Tibial artery (tissue), 4 donors: ENCODE data around the gene PLA2G3.
A peak's percentile ranks its signal among the peaks of the same experiment; 100 is the strongest.

ENCODE experiments used
- DNase-seq, 2 donors: peaks; one replicate each; pipeline ENCODE4 v3.0.0-alpha.2; 2019
- H3K27ac ChIP-seq, 2 donors: fragments of 200-600 bp; sonication (generic) in 1 of 2; 1 replicate in 1 of 2; 2 replicates in 1 of 2; pipeline ENCODE4 v1.5.1; 2018 to 2019; ENCODE audit warnings: mild to moderate bottlenecking in 1 of 2
- H3K27me3 ChIP-seq, 2 donors: fragments of 200-600 bp; sonication (generic) in 1 of 2; one replicate each; pipeline versions ENCODE4 v1.5.1 to v1.6.0; 2016 to 2019
- H3K36me3 ChIP-seq, 3 donors: fragments of 200-600 bp; sonication (generic) in 2 of 3; one replicate each; pipeline ENCODE4 v1.5.1; 2016 to 2019; ENCODE audit warnings: mild to moderate bottlenecking in 2 of 3
- H3K4me1 ChIP-seq, 4 donors: fragments of 200-600 bp; sonication (generic) in 2 of 4; 1 replicate in 3 of 4; 2 replicates in 1 of 4; pipeline ENCODE4 v1.5.1; 2016 to 2019
- H3K4me3 ChIP-seq, 2 donors: fragments of 200-600 bp; sonication (generic) in 1 of 2; 1 replicate in 1 of 2; 2 replicates in 1 of 2; pipeline ENCODE4 v1.5.1; 2018 to 2019; ENCODE audit warnings: mild to moderate bottlenecking in 2 of 2
- H3K9me3 ChIP-seq, 3 donors: fragments of 200-600 bp; sonication (generic) in 1 of 3; one replicate each; pipeline ENCODE4 v1.5.1; 2016 to 2019
- CTCF ChIP-seq, 2 experiments: fragments of 200-600 bp in 1 of 2; fragments of 450-650 bp in 1 of 2; IDR thresholded peaks; one replicate each; pipeline ENCODE4 v1.5.1; 2017 to 2019; ENCODE audit warnings: antibody characterized with exemption in 2 of 2, mild to moderate bottlenecking in 1 of 2, moderate library complexity in 1 of 2
- intact Hi-C: fragments of 100-400 bp; cut with DNase I; formaldehyde crosslinking; loops from one replicate; pipeline ENCODE4 v1.15.0; 2023; ENCODE audit warnings: low total_unique reads

PLA2G3 gene

DNA sequence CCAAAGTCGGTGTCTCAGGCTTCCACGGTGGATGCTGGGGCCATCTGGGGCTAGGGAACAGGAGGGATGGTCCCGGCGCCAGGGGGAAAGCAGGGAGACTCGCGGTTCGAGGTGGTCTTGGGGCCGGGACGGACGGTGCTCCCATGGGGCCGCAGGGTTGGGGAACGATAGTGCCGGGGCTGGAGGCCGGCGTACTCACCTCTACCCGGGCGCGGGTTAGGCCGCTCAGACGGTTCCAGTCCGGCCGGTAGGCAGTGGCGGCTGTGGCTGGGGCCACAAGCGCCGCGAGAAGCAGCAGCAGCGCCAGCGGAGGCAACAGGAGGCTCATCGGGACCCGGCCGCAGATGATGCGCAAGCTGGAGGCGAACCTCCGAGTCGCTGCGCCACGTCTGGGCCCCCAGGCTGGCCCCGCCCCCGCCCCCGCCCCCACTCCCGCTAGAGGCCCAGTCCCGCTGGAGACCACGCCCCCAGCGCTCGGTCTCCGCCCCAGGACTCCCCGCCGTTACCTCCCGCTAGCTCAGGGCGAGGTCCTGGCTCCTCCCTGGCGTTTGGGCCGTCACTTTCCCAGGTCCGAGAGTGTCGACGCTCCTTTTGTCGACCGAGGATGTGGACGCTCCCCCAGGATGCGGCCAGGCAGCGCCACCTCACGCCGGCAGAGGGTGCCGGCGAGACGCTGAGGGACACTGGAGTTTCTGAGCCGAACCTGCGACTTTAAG, 33.0 kb downstream of the PLA2G3 start, which contains the start of gene SELENOM:
Gene SELENOM (minus strand): TSS at position 391 of the 716 bp plus-strand sequence. CDS start 63 bp downstream, at position 328.
- peak; percentile 95 to 98 for TF ChIP-seq CTCF (IDR thresholded peaks at IDR 0.05)

DNA sequence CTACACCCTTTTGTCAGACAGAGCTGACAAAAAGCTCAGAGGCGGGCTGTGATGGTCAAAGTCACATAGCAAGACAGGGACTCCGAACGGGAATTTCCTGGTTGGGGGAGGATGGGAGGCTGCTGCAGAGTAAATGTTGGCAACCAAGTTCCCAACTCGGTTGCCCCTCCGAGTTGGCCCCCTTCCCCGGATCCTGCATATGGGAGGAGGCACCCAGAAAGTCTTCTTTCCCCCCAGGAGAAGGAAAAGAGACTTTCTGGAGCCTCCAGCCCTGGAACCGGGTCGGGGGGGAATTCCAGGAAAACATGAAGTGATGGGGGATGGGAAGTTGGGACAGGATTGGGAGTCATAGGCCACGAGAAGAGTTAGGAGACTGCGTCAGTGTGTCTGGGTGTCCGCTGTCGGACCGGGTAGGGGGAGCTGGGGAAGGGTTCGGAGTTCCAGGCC, 33.6 kb downstream of the PLA2G3 start:
- DNase-seq: peak in 1 of 2 donors; percentile 58
- TF ChIP-seq CTCF (IDR thresholded peaks at IDR 0.05): no peak
- Histone ChIP-seq H3K4me3 (peak overlapping the region; percentile 94 to 97), H3K36me3 (peaks cover 15 to 34% (median 33%) of the 10 kb centered on the region in 3 donors), H3K9me3 (no peaks in the 10 kb centered on the region), H3K27me3 (no peaks in the 10 kb centered on the region), H3K27ac (peak overlapping the region; percentile 99 to 100), H3K4me1 (peaks cover 5 to 54% (median 47%) of the 10 kb centered on the region in 4 donors)
- intact Hi-C loops: loop anchor here (2.0 to 5.0 kb wide), 2 partner anchors 16 to 166 kb away; no protein-coding TSS in a partner anchor

More for the DNA sequence above, 33.0 kb downstream of the PLA2G3 start, which contains the start of gene SELENOM:
- intact Hi-C loops: loop anchor here (2.0 to 5.0 kb wide), 2 partner anchors 17 to 165 kb away; no protein-coding TSS in a partner anchor
- peak; percentile 96 to 99 for DNase-seq
- H3K27ac ChIP-seq: peak within 1 kb of the TSS; percentile 99 to 100
- H3K9me3 ChIP-seq: no peaks in the 10 kb centered on the region
- peaks cover 0 to 48% (median 41%) of the 10 kb centered on the region in 4 donors for H3K4me1 ChIP-seq
- no peaks in the 10 kb centered on the region for H3K27me3 ChIP-seq
- H3K4me3 ChIP-seq: peak within 1 kb of the TSS; percentile 94 to 97
- H3K36me3 ChIP-seq: peaks cover 15 to 33% (median 28%) of the 10 kb centered on the region in 3 donors

DNA sequence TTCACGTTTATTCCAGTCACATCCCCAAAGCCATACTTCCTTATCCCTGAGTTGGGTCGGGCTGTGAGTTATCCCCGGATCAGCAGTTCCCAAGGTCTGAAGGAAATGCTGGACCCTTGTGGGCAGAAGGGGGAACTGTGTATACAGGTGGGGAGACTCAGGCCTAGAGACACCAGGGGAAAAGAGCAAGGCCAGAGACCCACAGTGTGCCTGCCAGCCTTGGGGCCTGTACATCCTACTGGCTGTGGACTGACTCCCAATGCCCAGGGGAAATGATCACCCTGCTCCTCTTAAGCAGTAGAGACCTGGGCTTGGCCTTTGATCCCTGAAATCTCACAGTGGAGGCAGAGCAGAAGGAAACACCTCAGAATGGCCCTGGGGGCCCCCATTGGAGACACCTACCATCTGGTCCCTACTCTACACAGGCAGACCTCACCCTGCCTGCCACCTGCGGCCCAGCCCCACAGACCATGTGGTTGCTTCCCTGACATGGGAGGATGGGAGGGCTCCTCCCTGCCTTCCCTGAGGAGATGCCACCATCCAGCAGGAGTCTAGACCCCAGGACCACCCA, 34.2 kb downstream of the PLA2G3 start:
- Histone ChIP-seq H3K27ac (peak overlapping the region; percentile 99 to 100), H3K4me3 (peak overlapping the region; percentile 94 to 97), H3K4me1 (peaks cover 6 to 59% (median 52%) of the 10 kb centered on the region in 4 donors), H3K27me3 (no peaks in the 10 kb centered on the region), H3K36me3 (peaks cover 18 to 40% (median 36%) of the 10 kb centered on the region in 3 donors), H3K9me3 (no peaks in the 10 kb centered on the region)
- intact Hi-C loops: loop anchor here (2.0 to 5.0 kb wide), 2 partner anchors 15 to 166 kb away; no protein-coding TSS in a partner anchor
- DNase-seq: peak; percentile 30 to 79
- peak in 1 of 2 experiments; percentile 34 for TF ChIP-seq CTCF (IDR thresholded peaks at IDR 0.05)

DNA sequence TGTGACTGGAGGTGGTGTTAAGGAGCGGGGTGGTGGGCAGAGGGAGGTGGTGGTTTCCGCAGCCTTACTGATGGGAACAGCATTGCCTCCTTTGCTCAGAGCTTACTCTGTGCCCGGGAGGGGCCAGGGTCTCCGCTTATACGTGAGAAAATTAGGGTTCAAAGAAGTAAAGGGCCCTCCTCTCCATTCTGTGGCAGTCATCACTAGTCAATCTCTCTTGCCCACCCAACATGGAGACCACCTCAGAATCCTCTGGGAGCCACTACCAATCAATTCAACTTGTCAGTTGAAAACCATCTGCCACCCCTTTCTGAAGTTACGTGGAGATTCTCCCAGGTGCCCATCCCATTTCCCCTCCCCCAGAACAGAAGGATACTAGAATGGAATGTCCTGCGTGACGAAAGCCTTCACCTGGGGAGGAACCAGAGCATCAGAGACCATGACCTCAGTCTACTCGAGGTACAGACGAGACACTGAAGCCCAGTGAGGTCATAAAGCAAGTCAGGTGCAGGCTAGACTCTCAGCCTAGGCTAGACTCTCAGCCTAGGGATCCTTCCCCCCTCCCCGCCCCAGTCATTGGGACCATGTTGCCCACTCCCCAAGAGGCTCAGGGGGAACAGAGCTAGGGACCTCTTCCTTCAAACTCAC, 34.9 kb downstream of the PLA2G3 start:
- intact Hi-C loops: loop anchor here (5.0 kb wide), 1 partner anchor 167 kb away; no protein-coding TSS in a partner anchor
- Histone ChIP-seq H3K9me3 (no peaks in the 10 kb centered on the region), H3K27ac (peak overlapping the region; percentile 99 to 100), H3K27me3 (no peaks in the 10 kb centered on the region), H3K36me3 (peaks cover 25 to 47% (median 43%) of the 10 kb centered on the region in 3 donors), H3K4me1 (peaks cover 6 to 66% (median 59%) of the 10 kb centered on the region in 4 donors), H3K4me3 (peak overlapping the region; percentile 94 to 97)
- no peak for DNase-seq
- TF ChIP-seq CTCF (IDR thresholded peaks at IDR 0.05): no peak

GRCh38 chr22:31104869-31105268, 35.4 kb downstream of the PLA2G3 start:
- peak; percentile 46 to 79 for DNase-seq
- Histone ChIP-seq H3K4me1 (peaks cover 6 to 71% (median 63%) of the 10 kb centered on the region in 4 donors), H3K27me3 (no peaks in the 10 kb centered on the region), H3K27ac (peak overlapping the region; percentile 99 to 100), H3K4me3 (peak overlapping the region; percentile 94 to 97), H3K9me3 (no peaks in the 10 kb centered on the region), H3K36me3 (peaks cover 30 to 52% (median 48%) of the 10 kb centered on the region in 3 donors)
- peak; percentile 43 to 51 for TF ChIP-seq CTCF (IDR thresholded peaks at IDR 0.05)
- intact Hi-C loops: loop anchor here (5.0 kb wide), 1 partner anchor 167 kb away; no protein-coding TSS in a partner anchor
